Dendritic cell treated with granulocyte-macrophage colony-stimulating factor and Interleukin-4, amounts not matched to agents 40 ng/mL and 50 ng/mL, for 4 days (primary cell): ENCODE results near the gene DDX1.
"Not testable (repeated sequence)": the region's sequence is repeated elsewhere in the genome, so short reads cannot be mapped to it uniquely, and the experiment has no call there.

Experiments
- H3K27ac Mint-ChIP-seq: one replicate; pipeline ENCODE4 v1.8.0; 2022; ENCODE audit warnings: mild to moderate bottlenecking, mixed read lengths
- H3K27me3 Mint-ChIP-seq: one replicate; pipeline ENCODE4 v1.8.0; 2022; ENCODE audit warnings: mild to moderate bottlenecking, mixed read lengths
- H3K36me3 Mint-ChIP-seq: one replicate; pipeline ENCODE4 v1.8.0; 2022; ENCODE audit warnings: low read depth, mixed read lengths
- H3K4me1 Mint-ChIP-seq: one replicate; pipeline ENCODE4 v1.8.0; 2022; ENCODE audit warnings: low read depth, mixed read lengths
- H3K4me3 Mint-ChIP-seq: one replicate; pipeline ENCODE4 v1.8.0; 2022; ENCODE audit warnings: mild to moderate bottlenecking, moderate library complexity, mixed read lengths
- H3K9me3 Mint-ChIP-seq: one replicate; pipeline ENCODE4 v1.8.0; 2022; ENCODE audit warnings: mixed read lengths
- intact Hi-C: fragments of 100-400 bp; cut with micrococcal nuclease; formaldehyde crosslinking; loops from one replicate; pipeline ENCODE4 v1.15.0; 2022

The DDX1 gene

DNA sequence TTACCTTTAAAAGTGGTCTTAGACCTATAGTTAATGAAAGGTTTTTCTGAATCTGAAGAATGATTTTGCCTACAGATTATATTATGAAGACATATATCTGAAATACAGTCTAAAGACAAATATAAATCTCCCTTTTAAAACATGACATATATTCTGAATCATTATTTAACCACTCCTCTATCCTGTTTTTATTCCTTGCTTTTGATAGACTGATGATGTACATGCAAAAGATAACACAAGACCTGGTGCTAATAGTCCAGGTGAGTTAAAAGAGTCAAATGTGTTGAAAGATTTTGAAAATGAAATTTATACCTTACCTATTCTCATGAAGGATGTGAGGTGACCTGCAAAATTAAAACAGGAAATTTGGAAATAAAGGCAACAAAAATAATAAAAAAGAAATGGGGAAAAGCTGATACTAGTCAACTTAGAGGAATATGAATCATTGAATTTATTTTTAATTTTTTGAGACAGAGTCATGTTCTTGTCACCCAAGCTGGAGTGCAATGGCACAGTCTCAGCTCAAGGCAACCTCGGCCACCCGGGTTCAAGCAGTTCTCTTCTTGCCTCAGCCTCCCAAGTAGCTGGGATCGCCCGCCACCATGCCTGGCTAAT, 29.3 kb downstream of the DDX1 start:
- no peak overlapping the region for H3K4me3 Mint-ChIP-seq
- intact Hi-C loops, result no loop called here

DNA sequence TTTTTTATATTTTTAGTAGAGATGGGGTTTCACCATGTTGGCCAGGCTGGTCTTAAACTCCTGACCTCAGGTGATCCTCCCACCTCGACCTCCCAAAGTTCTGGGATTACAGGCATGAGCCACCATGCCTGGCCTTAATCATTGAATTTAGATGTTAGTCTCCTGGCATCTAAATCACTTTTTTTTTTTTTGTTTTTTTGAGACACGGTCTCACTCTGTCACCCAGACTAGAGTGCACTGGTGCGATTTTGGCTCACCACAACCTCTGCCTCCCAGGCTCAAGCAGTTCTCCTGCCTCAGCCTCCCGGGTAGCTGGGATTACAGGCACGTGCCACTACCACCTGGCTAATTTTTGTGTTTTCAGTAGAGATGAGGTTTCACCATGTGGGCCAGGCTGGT, 29.8 kb downstream of the DDX1 start:
- H3K27me3 Mint-ChIP-seq, H3K9me3 Mint-ChIP-seq, intact Hi-C loops, H3K4me3 Mint-ChIP-seq, H3K27ac Mint-ChIP-seq, H3K4me1 Mint-ChIP-seq: not testable (repeated sequence)
- H3K36me3 Mint-ChIP-seq, result peaks cover 71% of the 10 kb centered on the region

More for the DNA sequence above, 29.3 kb downstream of the DDX1 start:
- Mint-ChIP-seq H3K36me3 (peaks cover 71% of the 10 kb centered on the region), H3K4me1 (no peaks in the 10 kb centered on the region), H3K27ac (no peak overlapping the region), H3K9me3 (no peaks in the 10 kb centered on the region), H3K27me3 (no peaks in the 10 kb centered on the region)

DNA sequence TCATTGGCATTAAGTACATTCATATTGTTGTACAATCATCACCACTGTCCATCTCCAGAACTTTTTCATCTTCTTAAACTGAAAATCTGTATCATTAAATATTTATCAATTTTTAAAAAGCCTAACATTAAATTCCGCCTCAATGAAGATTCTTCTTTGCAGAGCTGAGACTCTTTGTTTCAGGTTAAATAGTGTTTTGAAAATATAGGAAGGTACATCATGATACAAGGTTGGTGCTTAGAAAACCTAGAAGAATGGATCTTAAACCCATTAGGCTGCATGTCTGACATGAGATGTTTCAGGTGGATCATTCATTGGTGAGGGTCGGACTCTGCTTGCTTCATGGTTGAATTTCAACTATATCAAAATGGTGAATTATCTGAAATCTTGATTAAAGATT, 30.5 kb downstream of the DDX1 start:
- Mint-ChIP-seq H3K9me3 (no peaks in the 10 kb centered on the region), H3K4me1 (no peaks in the 10 kb centered on the region), H3K27ac (no peak overlapping the region), H3K36me3 (peaks cover 78% of the 10 kb centered on the region), H3K27me3 (no peaks in the 10 kb centered on the region), H3K4me3 (no peak overlapping the region)
- intact Hi-C loops, result no loop called here

DNA sequence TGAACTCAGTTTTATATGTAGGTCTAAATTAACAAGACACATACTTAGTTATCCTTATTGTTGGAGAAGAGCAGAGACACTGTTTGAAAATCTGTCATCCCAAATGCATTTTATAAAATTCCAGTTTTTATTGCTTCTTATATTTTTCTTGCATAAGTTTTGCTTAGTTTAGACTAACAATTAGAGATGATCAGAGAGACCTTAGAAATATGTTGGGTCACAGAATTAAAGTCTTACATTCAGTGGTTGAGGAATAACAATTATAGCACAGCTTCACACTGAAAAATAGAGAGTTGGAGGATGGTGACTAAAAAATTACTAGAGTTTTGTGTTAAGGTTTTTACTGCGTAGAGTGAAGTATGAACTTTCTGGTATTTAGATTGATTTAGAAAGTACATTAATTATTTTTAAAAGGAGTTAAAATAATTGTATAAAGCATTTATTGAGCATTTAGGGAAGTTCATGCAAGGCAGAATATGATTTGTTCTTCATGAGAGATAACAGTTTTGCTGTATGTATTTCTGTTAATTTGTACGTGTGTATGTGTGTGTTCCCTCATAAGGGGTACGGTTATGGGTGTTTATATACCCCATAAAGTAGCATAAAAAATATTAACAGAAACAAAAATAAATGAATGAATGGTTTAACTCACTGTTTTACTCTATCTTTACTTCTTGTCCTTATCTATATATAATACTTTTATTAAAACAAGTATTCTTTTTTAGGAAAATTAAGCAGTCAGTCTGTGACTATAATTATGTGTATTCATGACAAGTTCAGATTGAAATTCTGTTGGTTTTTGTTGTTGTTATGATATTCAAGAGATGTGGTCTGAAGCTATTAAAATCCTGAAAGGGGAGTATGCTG, 31.2 kb downstream of the DDX1 start:
- no peak overlapping the region for H3K27ac Mint-ChIP-seq
- no peaks in the 10 kb centered on the region for H3K27me3 Mint-ChIP-seq
- H3K4me3 Mint-ChIP-seq, result no peak overlapping the region
- no peaks in the 10 kb centered on the region for H3K4me1 Mint-ChIP-seq
- peaks cover 84% of the 10 kb centered on the region for H3K36me3 Mint-ChIP-seq
- H3K9me3 Mint-ChIP-seq, result no peaks in the 10 kb centered on the region
- intact Hi-C loops, result no loop called here

DNA sequence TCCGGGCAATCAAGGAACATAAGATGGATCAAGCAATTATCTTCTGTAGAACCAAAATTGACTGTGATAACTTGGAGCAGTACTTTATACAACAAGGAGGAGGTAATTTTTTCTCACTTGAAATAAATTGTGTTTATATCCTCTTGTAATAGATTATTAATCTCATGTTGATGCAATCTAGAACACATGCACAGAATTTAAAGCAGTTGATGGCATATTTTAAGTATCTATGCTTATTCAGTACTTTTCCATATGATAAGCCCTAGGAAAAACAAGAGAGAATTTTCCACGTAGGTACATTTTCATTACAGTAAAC, 31.8 kb downstream of the DDX1 start:
- Mint-ChIP-seq H3K27ac (no peak overlapping the region), H3K4me3 (no peak overlapping the region), H3K36me3 (peaks cover 81% of the 10 kb centered on the region), H3K27me3 (no peaks in the 10 kb centered on the region), H3K4me1 (no peaks in the 10 kb centered on the region), H3K9me3 (no peaks in the 10 kb centered on the region)
- intact Hi-C loops, result no loop called here

DNA sequence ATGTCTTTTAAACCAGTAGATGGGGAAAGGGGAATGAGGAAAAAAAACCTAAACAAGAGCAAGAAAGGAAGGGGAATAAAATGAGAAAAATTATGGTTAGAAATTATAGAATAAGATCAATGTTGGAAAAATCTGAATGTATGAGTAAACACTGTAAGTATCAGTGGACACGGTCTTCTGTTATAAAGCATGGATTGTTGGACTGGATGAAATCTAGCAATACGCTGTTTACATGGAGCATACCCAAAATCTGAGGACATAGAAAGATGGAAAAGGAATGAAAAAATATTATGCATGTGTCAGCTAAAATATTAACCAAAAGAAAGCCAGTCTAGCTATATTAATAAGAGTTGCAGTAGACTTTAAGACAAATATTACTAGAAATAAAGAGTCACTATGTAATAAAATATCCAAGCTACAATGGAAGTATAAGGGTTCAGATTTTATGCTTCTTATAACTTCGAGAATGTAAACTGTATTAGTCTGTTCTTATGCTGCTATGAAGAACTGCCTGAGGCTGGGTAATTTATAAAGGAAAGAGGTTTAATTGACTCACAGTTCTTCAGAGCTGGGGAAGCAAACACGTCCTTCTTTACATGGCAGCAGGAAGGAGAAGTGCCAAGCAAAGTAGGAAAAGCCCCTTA, 32.4 kb downstream of the DDX1 start:
- H3K27me3 Mint-ChIP-seq, result no peaks in the 10 kb centered on the region
- no peak overlapping the region for H3K4me3 Mint-ChIP-seq
- intact Hi-C loops, result no loop called here
- no peaks in the 10 kb centered on the region for H3K9me3 Mint-ChIP-seq
- no peaks in the 10 kb centered on the region for H3K4me1 Mint-ChIP-seq
- peaks cover 76% of the 10 kb centered on the region for H3K36me3 Mint-ChIP-seq
- no peak overlapping the region for H3K27ac Mint-ChIP-seq

DNA sequence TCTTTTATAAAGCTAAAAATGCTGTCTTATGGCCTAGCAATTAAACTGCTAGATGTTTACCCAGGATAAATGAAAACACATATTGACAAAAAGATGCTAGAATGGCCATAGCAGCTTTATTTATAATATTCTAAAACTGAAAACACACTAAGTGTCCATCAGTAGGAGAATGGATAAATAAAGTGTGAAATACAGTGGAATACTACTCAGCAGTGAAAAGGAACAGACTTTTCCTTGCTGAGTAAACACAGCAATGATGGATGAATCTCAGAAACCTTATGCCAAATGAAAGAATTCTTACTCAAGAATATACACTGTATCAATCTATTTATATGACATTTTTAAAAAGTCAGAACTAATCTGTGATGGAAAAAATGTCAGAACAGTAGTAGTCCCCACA, 33.2 kb downstream of the DDX1 start:
- H3K36me3 Mint-ChIP-seq, result peaks cover 75% of the 10 kb centered on the region
- no peaks in the 10 kb centered on the region for H3K27me3 Mint-ChIP-seq
- no peaks in the 10 kb centered on the region for H3K4me1 Mint-ChIP-seq
- H3K4me3 Mint-ChIP-seq, result no peak overlapping the region
- H3K27ac Mint-ChIP-seq, result no peak overlapping the region
- intact Hi-C loops, result no loop called here
- no peaks in the 10 kb centered on the region for H3K9me3 Mint-ChIP-seq

DNA sequence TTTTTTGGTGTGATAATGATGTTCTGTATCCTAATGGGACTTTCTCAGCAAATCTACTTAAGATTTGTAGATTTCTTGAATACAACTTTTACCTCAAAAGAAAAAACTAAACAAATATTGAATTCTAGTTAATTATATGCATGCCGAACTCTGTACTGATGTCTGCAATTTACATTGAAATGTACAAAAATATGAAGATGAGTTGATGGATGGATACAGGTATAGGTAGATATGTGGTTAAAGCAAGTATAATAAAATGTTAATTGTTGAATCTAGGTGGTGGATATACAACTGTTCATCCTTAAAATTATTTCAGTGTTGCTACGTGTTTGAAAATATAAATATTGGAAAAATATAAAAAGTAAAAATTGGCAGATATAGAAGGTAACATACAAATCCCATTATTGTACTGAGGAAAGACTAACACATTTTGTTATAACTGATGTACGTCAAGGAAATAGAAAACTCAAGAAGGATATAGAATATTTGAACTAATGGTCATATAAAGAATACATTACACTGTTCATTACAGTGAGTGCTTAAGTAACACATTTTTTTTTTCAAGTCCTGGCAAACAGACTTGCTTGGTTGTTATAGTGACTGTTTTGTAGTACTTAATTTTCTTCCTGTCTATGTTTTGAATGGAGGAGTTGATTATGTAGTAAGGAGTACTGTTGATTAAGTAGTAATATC, 33.8 kb downstream of the DDX1 start:
- Mint-ChIP-seq H3K4me3 (no peak overlapping the region), H3K27ac (no peak overlapping the region), H3K36me3 (peaks cover 78% of the 10 kb centered on the region), H3K4me1 (no peaks in the 10 kb centered on the region), H3K27me3 (no peaks in the 10 kb centered on the region), H3K9me3 (no peaks in the 10 kb centered on the region)
- intact Hi-C loops, result no loop called here

DNA sequence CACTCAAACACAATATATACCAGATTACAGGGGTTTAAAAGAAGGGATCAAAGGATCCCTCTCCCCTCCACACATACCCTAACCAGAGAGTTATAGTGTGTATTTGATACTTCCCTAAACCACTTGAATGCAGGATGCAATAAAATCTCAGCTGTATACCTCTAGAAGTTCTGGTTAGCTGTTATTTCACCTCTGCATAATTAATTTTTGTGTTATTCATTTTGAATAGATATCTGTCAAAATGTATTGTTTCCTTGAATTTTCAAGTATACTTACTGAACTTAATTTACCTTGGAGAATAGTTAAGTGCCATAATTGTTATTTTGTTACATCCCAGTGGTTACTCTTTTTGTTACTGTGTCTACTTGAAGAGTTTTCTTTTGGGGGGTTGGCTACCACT, 34.5 kb downstream of the DDX1 start:
- intact Hi-C loops, result no loop called here
- Mint-ChIP-seq H3K4me1 (no peaks in the 10 kb centered on the region), H3K27ac (no peak overlapping the region), H3K36me3 (peaks cover 80% of the 10 kb centered on the region), H3K9me3 (no peaks in the 10 kb centered on the region), H3K27me3 (no peaks in the 10 kb centered on the region), H3K4me3 (no peak overlapping the region)

DNA sequence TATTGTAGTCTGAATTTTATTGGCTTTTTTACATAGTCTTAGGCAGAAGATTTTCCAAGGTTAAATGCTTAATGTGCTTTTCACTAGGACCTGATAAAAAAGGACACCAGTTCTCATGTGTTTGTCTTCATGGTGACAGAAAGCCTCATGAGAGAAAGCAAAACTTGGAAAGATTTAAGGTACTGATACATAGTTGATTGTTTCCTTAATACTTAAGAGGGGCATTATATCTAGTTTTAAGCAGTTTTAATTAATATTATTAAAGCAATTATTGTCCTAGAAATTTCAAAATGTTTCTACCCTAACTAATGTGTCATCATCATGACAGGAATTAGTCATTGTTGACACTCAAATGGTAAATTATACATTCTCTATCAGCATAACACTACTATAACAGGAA, 35.3 kb downstream of the DDX1 start:
- Mint-ChIP-seq H3K4me3 (no peak overlapping the region), H3K27ac (no peak overlapping the region), H3K36me3 (peaks cover 80% of the 10 kb centered on the region), H3K27me3 (no peaks in the 10 kb centered on the region), H3K9me3 (no peaks in the 10 kb centered on the region), H3K4me1 (no peaks in the 10 kb centered on the region)
- intact Hi-C loops, result no loop called here

DNA sequence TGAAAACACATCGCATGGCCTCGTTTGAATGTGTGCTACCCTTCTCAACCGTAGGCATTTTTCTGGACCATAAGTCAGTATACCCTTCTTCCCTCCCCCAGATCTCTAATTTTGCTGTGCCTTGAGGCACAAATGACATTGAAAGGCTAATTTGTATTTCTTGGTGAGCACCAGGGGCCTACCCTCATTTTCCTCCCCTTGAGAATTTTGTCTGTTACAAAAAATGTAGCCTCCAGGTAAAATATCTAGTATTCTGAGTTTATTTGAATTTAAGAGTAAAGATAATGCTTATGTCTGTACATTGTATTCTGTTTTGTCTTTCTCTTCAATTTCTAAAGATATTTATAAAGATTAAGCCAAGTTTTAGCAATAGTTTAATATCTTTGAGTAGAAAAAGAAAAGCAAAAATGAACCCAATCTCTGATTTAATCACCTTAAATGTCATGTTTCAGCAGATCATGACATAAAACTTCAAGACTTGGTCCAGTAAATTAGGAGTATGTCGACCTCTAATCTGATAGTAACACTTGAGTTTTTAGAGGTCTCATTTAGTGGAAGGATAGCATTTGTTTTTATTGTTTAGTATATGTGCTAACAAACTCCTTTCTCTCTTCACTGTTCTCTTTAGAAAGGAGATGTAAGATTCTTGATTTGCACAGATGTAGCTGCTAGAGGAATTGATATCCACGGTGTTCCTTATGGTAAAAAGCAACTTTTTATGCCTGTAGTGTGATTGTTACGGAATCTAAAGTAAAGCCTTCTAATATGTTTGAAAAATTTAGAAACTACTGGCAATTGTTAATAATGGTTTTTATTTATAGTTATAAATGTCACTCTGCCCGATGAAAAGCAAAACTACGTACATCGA, 36.4 kb downstream of the DDX1 start:
- intact Hi-C loops, result no loop called here
- Mint-ChIP-seq H3K9me3 (no peaks in the 10 kb centered on the region), H3K36me3 (peaks cover 80% of the 10 kb centered on the region), H3K27me3 (no peaks in the 10 kb centered on the region), H3K27ac (no peak overlapping the region), H3K4me3 (no peak overlapping the region), H3K4me1 (no peaks in the 10 kb centered on the region)

DNA sequence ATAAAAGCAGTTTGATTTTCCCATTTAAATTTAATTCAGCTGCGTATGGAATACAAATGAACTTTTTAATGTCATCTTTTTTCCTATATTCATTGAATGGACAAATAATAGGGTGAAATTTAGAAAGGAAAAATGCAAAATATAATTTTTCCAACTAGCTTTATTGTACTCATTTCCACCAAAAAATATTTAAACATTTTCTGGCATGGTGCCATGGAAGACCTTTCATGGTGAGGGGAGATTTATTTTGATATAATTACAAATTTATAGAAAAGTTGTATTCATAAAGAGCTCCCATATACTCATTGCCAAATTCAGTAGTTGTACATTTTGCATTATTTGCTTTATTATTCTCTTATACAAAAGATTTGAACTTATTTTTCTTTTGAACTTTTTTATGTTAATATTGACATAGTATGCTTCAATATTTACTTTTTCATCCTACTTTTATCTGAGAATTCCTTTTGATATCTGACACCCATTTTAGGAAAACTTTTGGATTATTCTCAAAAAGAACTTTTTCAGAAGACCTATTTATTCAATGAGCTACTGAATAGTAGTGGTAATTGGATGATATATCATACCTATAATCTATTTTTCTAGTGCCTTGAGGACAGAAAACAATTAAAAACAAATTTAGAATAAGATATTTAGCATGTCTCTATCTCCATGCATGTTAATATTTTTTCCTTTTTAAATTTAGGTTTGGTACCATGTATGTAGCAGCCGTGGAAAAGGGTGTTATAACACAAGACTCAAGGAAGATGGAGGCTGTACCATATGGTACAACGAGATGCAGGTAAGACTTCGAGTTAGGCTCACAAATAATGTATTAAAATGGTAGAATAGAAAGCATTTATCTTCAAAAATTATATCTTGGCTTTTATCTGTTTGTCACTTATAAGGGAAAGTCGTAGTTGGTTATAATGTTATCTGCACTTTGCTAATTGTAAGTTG, 37.5 kb downstream of the DDX1 start:
- no peak overlapping the region for H3K27ac Mint-ChIP-seq
- H3K4me1 Mint-ChIP-seq, result no peaks in the 10 kb centered on the region
- H3K9me3 Mint-ChIP-seq, result no peaks in the 10 kb centered on the region
- H3K27me3 Mint-ChIP-seq, result no peaks in the 10 kb centered on the region
- peaks cover 78% of the 10 kb centered on the region for H3K36me3 Mint-ChIP-seq
- H3K4me3 Mint-ChIP-seq, result no peak overlapping the region
- intact Hi-C loops, result no loop called here
